Astrocyte of the cerebellum (primary cell): ENCODE data around the gene RAD23A.

Experiments used
- DNase-seq: peaks from one replicate; pipeline ENCODE4 v3.0.0-alpha.2; 2011; ENCODE audit warnings: low read depth
- H3K4me3 ChIP-seq: 2 replicates; pipeline ENCODE4 v1.5.1; 2011; ENCODE audit warnings: mild to moderate bottlenecking, low read depth, low read length, moderate library complexity
- in situ Hi-C: cut with HindIII; loops from 2 replicates; pipeline ENCODE4 v1.10.0; 2017; ENCODE audit warnings: low sequenced_read_pairs
- TF ChIP-seq, protein P1 (sequence below): IDR thresholded peaks from 2 replicates; pipeline ENCODE4 v1.5.1; 2012; ENCODE audit warnings: low read length, low read depth, moderate library complexity, mild to moderate bottlenecking; ENCODE audit errors: missing control alignments

RAD23A gene

DNA sequence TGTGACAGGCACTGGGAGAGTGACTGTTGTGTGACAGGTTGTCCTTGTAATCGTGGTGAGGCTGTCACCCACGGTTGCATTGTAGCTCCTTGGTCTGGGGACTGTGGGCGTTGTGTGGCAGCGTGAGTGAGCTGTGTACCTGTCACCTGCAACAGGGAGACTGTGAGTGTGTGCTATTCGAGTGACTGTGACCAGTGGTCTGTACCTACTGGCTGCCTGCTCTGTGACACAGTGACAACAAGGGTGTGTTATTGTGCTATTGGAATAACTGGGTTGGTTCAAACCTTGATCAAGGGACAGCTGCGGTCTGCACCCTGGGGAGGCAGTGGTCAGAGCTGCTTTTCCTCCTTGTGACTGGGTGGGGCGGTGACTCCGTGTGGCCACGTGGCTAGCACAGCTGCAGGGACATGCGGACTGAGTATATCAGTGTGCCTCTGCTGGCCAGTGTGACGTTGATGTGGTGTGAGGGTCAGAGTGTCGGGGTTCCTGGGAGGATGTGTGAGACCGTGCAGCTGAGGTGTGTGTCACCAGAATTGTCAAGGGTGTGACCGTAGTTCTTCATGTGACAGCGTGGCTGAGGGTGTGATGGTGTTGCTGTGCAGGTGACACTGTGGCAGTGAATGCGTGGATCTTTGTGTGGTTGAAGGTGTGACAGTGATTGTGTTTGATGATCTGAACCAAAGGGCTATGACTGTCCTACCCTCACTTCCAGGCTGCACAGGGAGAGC is 39.6 kb downstream of the RAD23A start:
- H3K4me3 ChIP-seq, result no peak overlapping the region
- TF ChIP-seq, protein P1, sequence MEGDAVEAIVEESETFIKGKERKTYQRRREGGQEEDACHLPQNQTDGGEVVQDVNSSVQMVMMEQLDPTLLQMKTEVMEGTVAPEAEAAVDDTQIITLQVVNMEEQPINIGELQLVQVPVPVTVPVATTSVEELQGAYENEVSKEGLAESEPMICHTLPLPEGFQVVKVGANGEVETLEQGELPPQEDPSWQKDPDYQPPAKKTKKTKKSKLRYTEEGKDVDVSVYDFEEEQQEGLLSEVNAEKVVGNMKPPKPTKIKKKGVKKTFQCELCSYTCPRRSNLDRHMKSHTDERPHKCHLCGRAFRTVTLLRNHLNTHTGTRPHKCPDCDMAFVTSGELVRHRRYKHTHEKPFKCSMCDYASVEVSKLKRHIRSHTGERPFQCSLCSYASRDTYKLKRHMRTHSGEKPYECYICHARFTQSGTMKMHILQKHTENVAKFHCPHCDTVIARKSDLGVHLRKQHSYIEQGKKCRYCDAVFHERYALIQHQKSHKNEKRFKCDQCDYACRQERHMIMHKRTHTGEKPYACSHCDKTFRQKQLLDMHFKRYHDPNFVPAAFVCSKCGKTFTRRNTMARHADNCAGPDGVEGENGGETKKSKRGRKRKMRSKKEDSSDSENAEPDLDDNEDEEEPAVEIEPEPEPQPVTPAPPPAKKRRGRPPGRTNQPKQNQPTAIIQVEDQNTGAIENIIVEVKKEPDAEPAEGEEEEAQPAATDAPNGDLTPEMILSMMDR, result no peak
- in situ Hi-C loops, result no loop called here
- no peak for DNase-seq

DNA sequence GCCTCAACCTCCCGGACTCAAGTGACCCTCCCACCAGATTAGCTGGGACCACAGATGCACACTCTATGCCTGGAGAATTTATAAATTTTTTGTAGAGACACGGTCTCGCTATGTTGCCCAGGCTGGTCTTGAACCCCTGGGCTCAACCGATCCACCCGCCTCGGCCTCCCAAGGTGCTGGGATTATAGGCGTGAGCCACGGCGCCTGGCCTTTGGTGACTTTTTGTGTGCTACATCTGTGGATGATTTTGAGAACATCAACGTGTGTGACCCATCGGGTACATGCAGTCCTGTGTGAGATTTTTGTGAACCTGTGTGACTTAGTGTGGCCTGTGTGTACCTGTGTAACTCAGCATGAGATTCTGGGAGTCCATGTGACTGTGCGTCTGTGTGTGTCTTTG is 41.1 kb downstream of the RAD23A start:
- H3K4me3 ChIP-seq, result no peak overlapping the region
- TF ChIP-seq, protein P1, result no peak
- DNase-seq, result no peak
- in situ Hi-C loops, result no loop called here

DNA sequence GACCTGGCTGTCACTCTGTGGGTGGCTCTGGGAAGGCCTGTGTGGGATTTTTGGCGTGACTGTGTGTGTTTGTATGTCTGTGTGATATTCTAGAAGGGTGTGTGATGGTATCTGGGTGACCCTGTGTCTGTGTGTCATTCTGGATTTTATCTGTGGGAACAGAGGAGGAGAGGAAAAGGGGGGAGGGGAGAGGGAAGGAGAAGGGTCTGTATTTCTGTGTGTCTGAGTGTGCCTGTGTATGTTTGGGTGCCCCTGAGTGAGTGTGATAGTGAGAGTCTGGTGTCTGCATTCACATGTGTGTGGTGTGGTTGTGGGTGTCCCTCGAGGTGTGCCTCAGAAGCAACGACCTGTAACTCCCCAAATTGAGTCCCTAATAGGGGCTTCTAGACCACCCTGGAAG is 41.5 kb downstream of the RAD23A start:
- TF ChIP-seq, protein P1, result no peak
- no peak for DNase-seq
- no peak overlapping the region for H3K4me3 ChIP-seq
- in situ Hi-C loops, result no loop called here

DNA sequence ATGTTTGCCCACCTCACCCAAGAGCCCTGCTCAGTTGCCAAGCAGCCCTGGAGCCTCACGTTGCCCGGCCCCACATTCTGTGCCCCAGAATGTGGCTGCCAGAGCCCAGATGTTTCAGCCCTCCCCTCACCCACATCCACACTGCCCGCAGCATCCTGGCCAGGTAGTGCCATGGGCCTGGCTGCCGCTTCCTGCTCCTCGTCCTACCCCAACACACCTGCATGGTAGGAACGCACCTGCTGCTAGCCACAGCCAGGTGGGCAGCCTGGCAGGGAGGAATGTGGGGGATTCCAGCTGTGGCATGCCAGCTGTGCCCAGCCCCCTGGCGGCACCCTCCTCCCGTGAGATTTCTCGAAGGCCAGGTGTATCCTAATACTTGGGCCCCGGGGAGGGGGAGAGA is 42.1 kb downstream of the RAD23A start:
- H3K4me3 ChIP-seq, result no peak overlapping the region
- DNase-seq, result no peak
- in situ Hi-C loops, result no loop called here
- TF ChIP-seq, protein P1, result no peak

DNA sequence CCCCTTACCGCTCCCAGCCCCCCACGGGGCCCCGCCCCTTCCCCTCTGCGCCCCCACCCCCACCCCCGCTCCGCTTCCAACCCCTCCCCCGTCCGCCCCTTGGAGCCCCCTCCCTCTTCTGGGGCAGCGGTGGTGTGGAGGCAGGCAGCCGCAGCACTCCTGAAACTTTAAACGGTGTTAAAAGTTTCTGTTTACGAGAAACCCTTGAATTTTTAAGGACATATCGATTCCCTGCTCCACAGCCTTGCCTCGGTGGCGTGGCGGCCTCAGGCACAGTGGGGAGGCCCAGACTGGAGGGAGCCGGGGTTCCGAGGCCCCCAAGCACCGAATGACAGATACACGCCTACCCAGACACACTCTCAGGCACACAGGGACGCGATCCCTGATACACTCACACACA is 44.8 kb downstream of the RAD23A start:
- H3K4me3 ChIP-seq, result no peak overlapping the region
- in situ Hi-C loops, result no loop called here
- TF ChIP-seq, protein P1, result no peak
- DNase-seq, result no peak

DNA sequence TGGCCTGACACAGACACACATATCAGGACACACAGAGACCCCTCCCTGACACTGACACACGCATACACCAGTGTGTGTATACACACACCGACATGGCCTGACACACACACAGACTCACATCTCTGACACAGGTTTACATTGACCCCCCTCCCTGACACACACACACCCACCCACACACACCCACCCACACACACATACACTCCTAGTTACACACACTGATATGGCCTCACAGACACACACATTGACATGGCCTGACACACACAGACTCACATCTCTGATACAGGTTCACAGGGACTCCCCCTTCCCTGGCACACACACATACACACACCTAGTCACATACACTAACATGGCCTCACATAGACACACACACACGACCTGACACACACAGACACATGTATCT is 45.2 kb downstream of the RAD23A start:
- no peak overlapping the region for H3K4me3 ChIP-seq
- DNase-seq, result no peak
- in situ Hi-C loops, result no loop called here
- TF ChIP-seq, protein P1, result no peak
